Astrocyte (in vitro differentiated cells and primary cell): ENCODE data around the gene WDHD1. TPM values are rescaled to one million over a fixed set of nuclear protein-coding genes. Genes with fewer than 3 reads are reported as not detected.
"Not testable (repeated sequence)": the region's sequence is repeated elsewhere in the genome, so short reads cannot be mapped to it uniquely, and the experiment has no call there.

ENCODE experiments used
- DNase-seq: peaks from one replicate; pipeline ENCODE4 v3.0.0-alpha.2; 2010; ENCODE audit warnings: low read depth
- FAIRE-seq: peaks from 2 replicates; lab custom pipeline; 2011; peaks lifted over from hg19 to GRCh38; lab: Jason Lieb, UNC
- H2AFZ ChIP-seq: 2 replicates; pipeline ENCODE4 v1.6.0; 2012; ENCODE audit warnings: low read depth, low read length, inconsistent platforms
- H3K27ac ChIP-seq: 2 replicates; pipeline ENCODE4 v1.5.1; 2011; ENCODE audit warnings: low read depth, low read length, inconsistent platforms
- H3K27me3 ChIP-seq: 2 replicates; pipeline ENCODE4 v1.6.0; 2011; ENCODE audit warnings: low read length, inconsistent platforms; ENCODE audit not compliant: insufficient read depth
- H3K36me3 ChIP-seq: 2 replicates; pipeline ENCODE4 v1.5.1; 2011; ENCODE audit warnings: low read length, inconsistent platforms; ENCODE audit not compliant: insufficient read depth
- H3K4me1 ChIP-seq: 2 replicates; pipeline ENCODE4 v1.5.1; 2011; ENCODE audit warnings: low read length, inconsistent platforms; ENCODE audit not compliant: insufficient read depth
- H3K4me2 ChIP-seq: 2 replicates; pipeline ENCODE4 v1.6.0; 2012; ENCODE audit warnings: low read length, inconsistent platforms
- H3K4me3 ChIP-seq: 2 replicates; pipeline ENCODE4 v1.5.1; 2011; ENCODE audit warnings: low read depth, mild to moderate bottlenecking, low read length, inconsistent platforms; ENCODE audit not compliant: insufficient read depth
- H3K79me2 ChIP-seq: 2 replicates; pipeline ENCODE4 v1.6.0; 2012; ENCODE audit warnings: mild to moderate bottlenecking, low read length, inconsistent platforms; ENCODE audit not compliant: insufficient read depth
- H3K9ac ChIP-seq: 2 replicates; pipeline ENCODE4 v1.6.0; 2012; ENCODE audit warnings: mild to moderate bottlenecking, low read length, inconsistent platforms
- H3K9me3 ChIP-seq: 2 replicates; pipeline ENCODE4 v1.5.1; 2012; ENCODE audit warnings: low read depth, mild to moderate bottlenecking, low read length, inconsistent platforms; ENCODE audit not compliant: insufficient read depth
- H4K20me1 ChIP-seq: 2 replicates; pipeline ENCODE4 v1.6.0; 2012; ENCODE audit warnings: low read length, inconsistent platforms; ENCODE audit not compliant: insufficient read depth
- H3K27ac Mint-ChIP-seq: one replicate; pipeline ENCODE4 v1.8.0; 2021; ENCODE audit warnings: mild to moderate bottlenecking, mixed read lengths; ENCODE audit not compliant: unreplicated experiment
- H3K27me3 Mint-ChIP-seq: one replicate; pipeline ENCODE4 v1.8.0; 2021; ENCODE audit warnings: low read depth, mixed read lengths; ENCODE audit not compliant: unreplicated experiment
- H3K36me3 Mint-ChIP-seq: one replicate; pipeline ENCODE4 v1.8.0; 2021; ENCODE audit warnings: low read depth, mixed read lengths; ENCODE audit not compliant: unreplicated experiment
- H3K4me1 Mint-ChIP-seq: one replicate; pipeline ENCODE4 v1.8.0; 2021; ENCODE audit warnings: low read depth, mixed read lengths; ENCODE audit not compliant: unreplicated experiment
- H3K4me3 Mint-ChIP-seq: one replicate; pipeline ENCODE4 v1.8.0; 2021; ENCODE audit warnings: mild to moderate bottlenecking, moderate library complexity, mixed read lengths; ENCODE audit not compliant: unreplicated experiment
- H3K9me3 Mint-ChIP-seq: one replicate; pipeline ENCODE4 v1.8.0; 2021; ENCODE audit warnings: mild to moderate bottlenecking, mixed read lengths; ENCODE audit not compliant: unreplicated experiment
- EZH2 ChIP-seq: IDR thresholded peaks from 2 replicates; pipeline ENCODE4 v1.6.1; 2012; ENCODE audit warnings: mild to moderate bottlenecking, low read length, inconsistent platforms; ENCODE audit not compliant: insufficient read depth
- total RNA-seq: library from RNA; stranded (reverse); gene quantifications from 2 replicates; pipeline ENCODE4 v1.2.1, GENCODE V29; 2021
- TF ChIP-seq, protein P1 (sequence below): IDR thresholded peaks from 2 replicates; pipeline ENCODE4 v1.5.1; 2011; ENCODE audit warnings: low read depth, mild to moderate bottlenecking, inconsistent platforms, low read length, moderate library complexity; ENCODE audit not compliant: insufficient read depth

WDHD1 gene
- total RNA-seq, 1 donor from 2014 or later = 9.3 TPM

DNA sequence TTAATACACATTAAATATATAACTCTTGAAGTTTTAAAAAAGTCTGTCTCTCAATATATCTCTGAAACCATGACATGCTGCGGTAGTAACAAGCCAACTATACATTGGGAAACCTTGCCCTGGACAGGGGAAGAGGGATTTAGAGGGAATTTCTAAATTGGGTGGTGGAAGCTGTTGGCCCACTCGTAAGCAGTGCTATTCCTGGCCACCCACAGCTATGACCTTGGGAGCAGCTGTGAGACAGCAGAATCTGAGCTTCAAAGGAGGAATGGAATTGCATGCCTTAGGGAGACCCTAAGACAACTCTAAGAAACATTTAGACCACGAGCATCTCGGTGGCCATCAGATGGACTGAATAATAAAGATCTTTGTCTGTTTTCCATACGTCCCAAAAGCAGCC lies 108.5 kb downstream of the WDHD1 start:
- H3K9me3 ChIP-seq = no peaks in the 10 kb centered on the region
- H3K27ac ChIP-seq = no peak overlapping the region
- FAIRE-seq = no peak
- no peaks in the 10 kb centered on the region for H3K27me3 ChIP-seq
- H3K36me3 ChIP-seq = no peaks in the 10 kb centered on the region
- Mint-ChIP-seq H3K36me3 (no peaks in the 10 kb centered on the region), H3K4me3 (no peak overlapping the region), H3K27ac (no peak overlapping the region), H3K27me3 (no peaks in the 10 kb centered on the region), H3K9me3 (no peaks in the 10 kb centered on the region), H3K4me1 (peaks cover 5% of the 10 kb centered on the region)
- no peaks in the 10 kb centered on the region for H3K4me1 ChIP-seq
- H3K4me3 ChIP-seq = no peak overlapping the region
- TF ChIP-seq, protein P1, sequence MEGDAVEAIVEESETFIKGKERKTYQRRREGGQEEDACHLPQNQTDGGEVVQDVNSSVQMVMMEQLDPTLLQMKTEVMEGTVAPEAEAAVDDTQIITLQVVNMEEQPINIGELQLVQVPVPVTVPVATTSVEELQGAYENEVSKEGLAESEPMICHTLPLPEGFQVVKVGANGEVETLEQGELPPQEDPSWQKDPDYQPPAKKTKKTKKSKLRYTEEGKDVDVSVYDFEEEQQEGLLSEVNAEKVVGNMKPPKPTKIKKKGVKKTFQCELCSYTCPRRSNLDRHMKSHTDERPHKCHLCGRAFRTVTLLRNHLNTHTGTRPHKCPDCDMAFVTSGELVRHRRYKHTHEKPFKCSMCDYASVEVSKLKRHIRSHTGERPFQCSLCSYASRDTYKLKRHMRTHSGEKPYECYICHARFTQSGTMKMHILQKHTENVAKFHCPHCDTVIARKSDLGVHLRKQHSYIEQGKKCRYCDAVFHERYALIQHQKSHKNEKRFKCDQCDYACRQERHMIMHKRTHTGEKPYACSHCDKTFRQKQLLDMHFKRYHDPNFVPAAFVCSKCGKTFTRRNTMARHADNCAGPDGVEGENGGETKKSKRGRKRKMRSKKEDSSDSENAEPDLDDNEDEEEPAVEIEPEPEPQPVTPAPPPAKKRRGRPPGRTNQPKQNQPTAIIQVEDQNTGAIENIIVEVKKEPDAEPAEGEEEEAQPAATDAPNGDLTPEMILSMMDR = no peak
- no peak for TF ChIP-seq EZH2
- no peaks in the 10 kb centered on the region for H3K79me2 ChIP-seq
- no peak overlapping the region for H3K4me2 ChIP-seq
- DNase-seq = no peak
- H2AFZ ChIP-seq = no peak overlapping the region
- H4K20me1 ChIP-seq = no peaks in the 10 kb centered on the region
- H3K9ac ChIP-seq = no peak overlapping the region

DNA sequence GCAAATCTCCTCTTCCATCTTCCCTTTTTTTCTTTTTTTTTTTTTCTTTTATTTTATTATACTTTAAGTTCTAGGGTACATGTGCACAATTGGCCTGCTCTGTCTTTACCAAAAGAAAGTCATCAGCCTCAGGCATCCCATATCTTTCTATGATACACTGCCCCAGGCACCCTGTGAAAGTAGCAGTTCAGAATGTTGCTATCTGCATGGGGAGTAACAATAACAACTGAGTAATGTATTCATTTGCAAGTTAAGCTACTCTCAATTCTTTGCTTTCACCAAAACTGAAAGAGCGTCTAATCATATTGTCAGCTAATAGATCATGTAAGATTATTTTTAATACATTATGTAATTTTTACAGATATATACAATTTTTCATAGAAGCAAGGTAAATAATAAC lies 110.8 kb downstream of the WDHD1 start:
- FAIRE-seq = no peak
- Histone ChIP-seq H3K4me1 (no peaks in the 10 kb centered on the region), H3K79me2 (no peaks in the 10 kb centered on the region), H3K9me3 (no peaks in the 10 kb centered on the region), H3K27me3 (no peaks in the 10 kb centered on the region), H3K4me2 (no peak overlapping the region), H3K36me3 (no peaks in the 10 kb centered on the region), H2AFZ (no peak overlapping the region), H3K4me3 (no peak overlapping the region), H4K20me1 (no peaks in the 10 kb centered on the region), H3K27ac (no peak overlapping the region), H3K9ac (no peak overlapping the region)
- no peak overlapping the region for H3K27ac Mint-ChIP-seq
- H3K27me3 Mint-ChIP-seq = no peaks in the 10 kb centered on the region
- no peaks in the 10 kb centered on the region for H3K36me3 Mint-ChIP-seq
- no peaks in the 10 kb centered on the region for H3K9me3 Mint-ChIP-seq
- no peak for DNase-seq
- H3K4me3 Mint-ChIP-seq = no peak overlapping the region
- TF ChIP-seq, protein P1 = no peak
- no peak for TF ChIP-seq EZH2
- H3K4me1 Mint-ChIP-seq = peaks cover 5% of the 10 kb centered on the region

DNA sequence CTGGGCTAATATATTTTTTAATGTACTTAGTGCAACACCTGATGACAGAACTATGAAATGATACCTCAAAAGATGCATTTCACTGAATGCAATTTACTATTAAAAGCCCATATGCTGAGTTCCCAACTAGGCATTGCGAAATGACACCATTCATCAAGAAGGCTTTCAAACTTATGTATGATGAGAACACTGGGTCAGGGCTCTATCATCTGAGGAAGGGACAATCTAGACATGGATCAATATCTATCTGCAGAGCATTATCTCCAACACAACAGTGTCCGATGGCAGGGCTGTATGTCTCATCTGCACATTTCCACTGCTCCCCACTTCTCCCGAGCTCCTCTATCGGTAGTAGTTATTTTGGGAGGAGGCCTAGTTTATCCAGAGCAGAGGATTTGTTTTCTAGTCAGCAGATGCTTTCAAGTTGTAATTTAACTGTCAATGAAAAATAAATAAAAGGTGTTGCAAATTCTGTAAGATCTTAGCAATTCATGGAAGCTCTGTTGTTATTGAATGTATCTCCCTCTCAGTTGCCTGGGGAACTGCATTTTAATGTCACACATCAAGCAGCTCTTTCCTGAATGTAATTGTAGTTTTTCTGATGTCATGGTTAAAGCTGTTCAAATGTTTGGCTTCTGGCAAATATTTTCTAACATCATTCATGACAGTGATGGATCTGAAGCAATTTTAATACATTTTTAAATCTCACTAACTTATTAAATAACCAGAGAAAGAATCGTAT lies 116.9 kb downstream of the WDHD1 start:
- Histone ChIP-seq H3K27ac (no peak overlapping the region), H3K4me3 (no peak overlapping the region), H3K9me3 (no peaks in the 10 kb centered on the region), H3K79me2 (no peaks in the 10 kb centered on the region), H2AFZ (no peak overlapping the region), H3K4me2 (no peak overlapping the region), H3K9ac (no peak overlapping the region), H3K27me3 (no peaks in the 10 kb centered on the region), H3K36me3 (no peaks in the 10 kb centered on the region), H3K4me1 (no peaks in the 10 kb centered on the region), H4K20me1 (no peaks in the 10 kb centered on the region)
- Mint-ChIP-seq H3K4me3 (no peak overlapping the region), H3K4me1 (no peaks in the 10 kb centered on the region), H3K9me3 (no peaks in the 10 kb centered on the region), H3K27me3 (peaks cover 7% of the 10 kb centered on the region), H3K27ac (no peak overlapping the region), H3K36me3 (no peaks in the 10 kb centered on the region)
- FAIRE-seq (no peak), DNase-seq (no peak)
- TF ChIP-seq, protein P1 = no peak
- no peak for TF ChIP-seq EZH2

DNA sequence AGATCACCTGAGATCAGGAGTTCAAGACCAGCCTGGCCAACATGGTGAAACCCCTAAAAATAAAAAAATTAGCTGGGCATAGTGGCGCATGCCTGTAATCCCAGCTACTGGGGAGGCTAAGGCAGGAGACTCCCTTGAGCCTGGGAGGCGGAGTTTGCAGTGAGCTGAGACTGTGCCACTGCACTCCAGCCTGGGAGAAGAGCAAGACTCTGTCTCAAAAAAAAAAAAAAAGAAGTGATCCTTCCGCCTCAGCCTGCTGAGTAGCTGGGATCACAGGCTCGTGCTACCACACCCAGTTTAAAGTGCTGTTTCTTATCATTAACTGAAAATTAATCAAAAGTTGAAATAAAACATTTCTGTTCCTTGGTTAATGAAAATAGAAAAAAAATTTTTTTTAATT lies 117.9 kb downstream of the WDHD1 start:
- not testable (repeated sequence) for H3K9ac ChIP-seq, H3K36me3 ChIP-seq, H3K4me3 Mint-ChIP-seq, H3K27me3 Mint-ChIP-seq, H3K4me1 ChIP-seq, FAIRE-seq, H3K4me3 ChIP-seq, H3K36me3 Mint-ChIP-seq, H3K27ac Mint-ChIP-seq, H3K27ac ChIP-seq, DNase-seq, H2AFZ ChIP-seq, H3K4me1 Mint-ChIP-seq, H3K4me2 ChIP-seq, H3K9me3 Mint-ChIP-seq, H4K20me1 ChIP-seq, H3K27me3 ChIP-seq, H3K79me2 ChIP-seq, H3K9me3 ChIP-seq
